GM21381 (cell line): ENCODE results near the gene GPX7.
"Not testable (repeated sequence)": the region's sequence is repeated elsewhere in the genome, so short reads cannot be mapped to it uniquely, and the experiment has no call there.

Experiments used
- ATAC-seq: cut with Tn5 transposase; IDR thresholded peaks from one replicate; pipeline ENCODE4 v1.9.1; 2021; ENCODE audit warnings: mild to moderate bottlenecking, moderate library complexity; ENCODE audit not compliant: unreplicated experiment

The GPX7 gene

DNA sequence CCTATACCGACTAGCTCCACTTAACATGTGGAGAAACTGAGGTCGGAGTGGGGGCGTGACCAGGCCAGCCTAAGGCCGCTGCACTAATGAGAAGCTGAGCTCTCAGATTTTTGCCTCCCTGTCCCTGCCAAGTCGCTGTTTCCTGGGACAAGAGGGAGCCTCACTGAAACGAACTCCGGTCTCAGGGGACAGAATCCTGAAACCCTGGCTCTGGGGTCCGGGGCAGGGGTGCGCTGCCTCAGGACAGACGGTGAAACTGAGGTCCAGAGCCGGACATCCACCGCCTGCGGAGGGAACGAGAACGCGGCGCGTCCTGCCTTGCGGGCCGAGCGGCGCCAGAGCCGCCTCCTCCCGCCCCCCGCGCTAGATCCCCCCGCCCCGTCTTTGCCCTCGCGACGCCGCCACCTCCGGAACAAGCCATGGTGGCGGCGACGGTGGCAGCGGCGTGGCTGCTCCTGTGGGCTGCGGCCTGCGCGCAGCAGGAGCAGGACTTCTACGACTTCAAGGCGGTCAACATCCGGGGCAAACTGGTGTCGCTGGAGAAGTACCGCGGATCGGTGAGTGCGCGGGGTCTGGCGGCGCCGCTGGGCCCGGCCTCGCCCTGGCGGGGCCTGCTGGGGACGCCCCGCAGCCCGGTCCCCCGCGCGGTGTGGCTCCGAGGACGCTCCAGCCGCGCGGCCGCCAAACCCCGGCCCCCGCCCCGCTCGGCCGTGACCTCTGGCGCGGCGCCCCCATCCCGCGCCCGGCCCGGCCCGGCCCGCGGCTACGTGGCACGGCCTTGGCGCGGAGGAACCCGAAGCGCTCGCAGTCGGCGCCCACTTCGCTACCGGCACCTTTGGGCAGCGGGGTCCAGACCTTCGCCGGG, at the start of gene GPX7:
GPX7 (plus strand) TSS at position 381 of the 865 bp plus-strand sequence; CDS start at position 420, 39 bp downstream.
- ATAC-seq, result no peak

DNA sequence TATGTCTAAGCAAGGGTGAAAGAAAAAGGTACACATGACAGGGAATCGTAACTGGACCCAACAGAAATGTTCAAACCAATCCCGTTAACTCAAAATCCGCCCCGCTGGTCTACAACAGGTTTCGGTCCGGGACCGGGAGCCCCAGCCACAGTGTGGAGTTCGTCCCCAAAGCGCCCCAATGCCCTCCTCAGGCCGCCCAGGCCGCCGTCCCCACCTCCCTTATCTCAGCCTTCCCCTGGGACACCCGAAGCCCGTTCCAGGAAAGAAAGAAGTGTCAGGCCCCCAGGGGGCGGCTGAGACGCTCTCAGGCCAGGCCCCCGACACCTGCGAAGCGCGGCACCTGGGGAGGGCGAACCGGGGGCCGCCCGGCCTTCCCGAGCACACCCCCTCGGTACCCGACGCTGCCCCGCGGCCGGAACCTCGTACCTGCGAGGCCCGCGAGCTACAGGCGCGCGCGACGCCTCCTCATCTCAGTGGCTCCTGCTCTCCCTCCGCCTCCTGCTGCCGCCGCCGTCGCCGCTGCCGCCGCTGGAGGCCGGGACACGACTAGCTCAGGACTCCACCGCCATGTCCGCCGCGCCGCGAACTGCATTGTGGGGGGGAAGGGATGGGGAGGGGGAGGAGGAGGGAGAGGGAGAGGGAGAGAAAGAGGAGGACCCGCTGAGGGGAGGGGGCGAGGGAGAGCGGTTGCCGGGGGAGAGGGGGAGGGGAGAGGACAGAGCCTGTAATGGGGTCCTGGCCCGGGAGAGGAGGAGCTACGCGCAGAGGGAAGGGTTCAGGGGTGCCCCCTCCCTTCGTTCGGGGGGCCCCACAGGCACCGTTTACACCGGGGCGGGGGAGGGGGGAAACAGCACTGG, 49.4 kb upstream of the GPX7 start, which contains the start of gene TUT4:
TUT4 (minus strand) TSS at position 588 of the 857 bp plus-strand sequence. CDS start 26,812 bp downstream, outside the sequence.
- peak; percentile 37 for ATAC-seq

GRCh38 chr1:52553362-52554266, 48.6 kb upstream of the GPX7 start:
- peak; percentile 60 for ATAC-seq

- no peak for ATAC-seq
Measured at GRCh38 chr1:52554267-52554640, 47.9 kb upstream of the GPX7 start.

- ATAC-seq, result no peak
Measured at GRCh38 chr1:52554756-52555155, 47.4 kb upstream of the GPX7 start.

DNA sequence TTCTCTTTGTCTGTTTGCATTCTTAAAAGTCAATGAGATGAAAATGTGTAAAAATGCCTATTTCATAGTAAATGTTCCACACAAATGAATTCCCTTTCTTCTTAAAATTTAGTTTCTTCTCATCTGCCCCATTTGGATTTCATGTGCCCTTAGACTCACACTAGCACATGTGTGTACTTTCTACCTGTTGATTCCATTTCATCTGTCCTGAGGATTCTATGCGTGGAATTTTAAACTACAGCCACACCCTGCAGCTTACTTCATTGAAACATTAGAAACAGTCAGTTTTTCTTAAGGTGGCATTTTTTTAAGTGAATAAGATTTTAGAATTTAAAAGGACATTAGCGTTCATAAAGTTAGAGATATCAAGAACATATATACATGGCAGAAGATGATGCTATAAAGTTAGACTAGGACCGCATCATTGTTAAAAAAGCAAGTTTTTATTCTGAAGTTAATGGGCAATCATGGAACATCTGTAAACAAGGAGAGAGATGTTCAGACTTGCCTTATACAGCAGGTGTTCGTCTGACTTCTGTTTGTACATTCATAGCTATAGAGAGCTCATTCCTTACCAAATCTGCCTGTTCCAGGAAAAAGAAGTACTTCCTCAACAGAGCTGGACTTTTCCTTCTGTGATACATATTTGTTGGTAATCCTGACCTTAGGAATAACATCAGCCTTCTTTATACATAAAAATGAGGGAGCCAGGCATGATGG, 45.4 kb upstream of the GPX7 start:
- no peak for ATAC-seq

GRCh38 chr1:52558941-52559340, 43.2 kb upstream of the GPX7 start:
- ATAC-seq, result no peak

DNA sequence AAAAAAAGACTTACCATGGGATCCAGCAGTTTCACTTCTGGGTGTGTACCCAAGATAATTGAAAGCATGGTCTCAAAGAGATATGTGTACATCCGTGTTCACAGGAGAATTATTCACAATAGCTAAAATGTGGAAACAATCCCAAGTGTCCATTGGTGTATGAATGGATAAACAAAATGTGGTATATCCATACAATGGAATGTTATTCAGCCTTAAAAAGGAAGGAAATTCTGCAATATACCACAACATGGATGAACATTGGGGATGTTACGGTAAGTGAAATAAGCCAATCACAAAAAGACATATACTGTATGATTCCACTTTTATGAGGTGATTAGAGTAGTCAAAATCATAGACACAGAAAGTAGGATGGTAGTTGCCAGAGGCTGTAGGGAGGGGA, 42.3 kb upstream of the GPX7 start:
- no peak for ATAC-seq

DNA sequence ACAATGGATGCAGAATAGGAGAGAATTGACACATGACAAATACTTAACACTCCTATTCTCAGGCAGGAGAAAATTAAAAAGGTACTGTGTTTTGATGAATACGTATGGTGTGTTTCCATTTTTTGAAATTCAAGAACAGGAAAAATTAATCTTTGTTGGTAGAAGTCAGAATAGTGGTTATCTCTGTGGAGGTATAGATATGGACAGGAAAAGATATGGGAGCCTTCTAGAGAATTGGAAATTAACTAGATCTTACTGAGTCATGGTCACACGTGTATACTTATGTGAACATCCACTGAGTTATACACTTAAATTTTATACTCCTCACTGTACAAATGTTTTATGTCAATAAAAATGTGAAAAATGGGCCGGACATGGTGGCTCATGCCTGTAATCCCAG, 39.4 kb upstream of the GPX7 start:
- no peak for ATAC-seq

DNA sequence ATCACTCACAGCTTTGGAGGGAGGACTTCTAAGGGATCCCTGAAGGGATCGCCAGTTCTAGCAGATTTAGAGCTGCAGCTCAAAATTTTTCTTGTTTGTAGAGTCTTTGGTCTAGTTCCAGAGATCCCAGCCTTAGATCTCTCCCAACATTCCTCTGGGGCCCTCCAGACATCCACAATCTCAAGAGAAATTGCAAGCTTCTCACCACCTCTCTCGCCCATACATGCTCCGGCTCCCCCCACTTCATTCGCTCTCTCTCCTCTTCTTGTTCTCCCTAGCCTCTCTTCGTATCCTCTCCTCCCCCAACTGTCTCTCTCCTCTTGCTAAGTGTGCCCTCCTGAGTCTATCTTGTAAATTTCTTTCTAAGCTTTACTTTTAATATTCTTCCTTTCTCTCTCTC, 34.2 kb upstream of the GPX7 start:
- ATAC-seq, result no peak

DNA sequence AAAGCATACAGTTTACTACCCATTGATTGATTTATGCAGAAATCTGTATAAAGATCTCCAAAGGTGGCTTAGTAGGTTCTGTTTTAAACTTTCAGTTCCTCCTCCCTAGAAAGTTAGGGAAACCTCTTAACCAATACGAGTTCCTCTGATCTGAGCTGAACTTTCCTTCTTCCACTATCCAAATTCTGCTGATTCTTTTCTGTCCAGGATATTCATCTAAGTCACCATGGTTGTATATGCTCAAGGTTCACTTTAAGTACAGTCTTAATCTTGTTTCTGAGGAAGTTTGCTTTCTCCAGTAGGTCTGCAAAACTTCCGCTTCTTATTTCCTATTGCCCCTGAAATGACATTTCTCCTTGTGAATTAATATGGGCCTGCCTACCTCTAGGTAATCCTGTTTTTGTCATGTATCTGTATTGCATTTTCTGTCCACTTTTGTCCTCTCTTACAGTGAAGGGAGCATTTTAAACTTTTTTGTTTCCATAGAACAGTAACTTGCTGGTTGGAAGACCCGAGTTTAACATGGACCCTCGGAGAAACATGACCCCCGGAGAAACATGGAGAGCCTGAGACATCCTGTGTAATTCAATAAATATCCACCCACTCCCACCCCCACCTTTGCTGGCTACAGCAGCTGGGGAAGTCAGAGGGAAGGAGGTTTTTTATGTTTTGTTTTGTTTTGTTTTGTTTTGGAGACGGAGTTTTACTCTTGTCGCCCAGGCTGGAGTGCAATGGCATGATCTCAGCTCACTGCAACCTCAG, 32.5 kb upstream of the GPX7 start:
- no peak for ATAC-seq

DNA sequence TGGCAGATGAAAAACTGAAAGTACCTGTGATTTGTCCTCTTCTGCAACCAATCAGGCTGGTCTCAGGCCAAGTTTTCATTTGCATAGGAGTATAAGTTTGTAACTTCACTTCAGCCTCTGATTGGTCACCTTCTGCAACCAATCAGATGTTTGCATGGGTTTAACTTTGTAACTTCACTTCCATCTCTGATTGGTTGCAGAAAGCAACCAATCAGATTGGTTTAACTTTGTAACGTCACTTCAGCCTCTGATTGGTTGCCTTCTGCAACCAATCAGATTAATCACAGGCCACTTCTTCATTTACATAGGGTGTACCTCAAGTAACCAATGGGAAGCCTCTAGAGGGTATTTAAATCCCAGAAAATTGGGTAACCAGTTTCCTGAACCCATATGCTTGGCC, 30.4 kb upstream of the GPX7 start:
- ATAC-seq, result no peak

GRCh38 chr1:52572387-52572786, 29.8 kb upstream of the GPX7 start:
- ATAC-seq, result no peak

GRCh38 chr1:52574594-52574993, 27.6 kb upstream of the GPX7 start:
- no peak for ATAC-seq

- no peak for ATAC-seq
Measured at GRCh38 chr1:52576074-52576473, 26.1 kb upstream of the GPX7 start.

- not testable (repeated sequence) for ATAC-seq
Measured at GRCh38 chr1:52578066-52578465, 24.1 kb upstream of the GPX7 start.

- no peak for ATAC-seq
Measured at GRCh38 chr1:52579415-52579814, 22.8 kb upstream of the GPX7 start.

DNA sequence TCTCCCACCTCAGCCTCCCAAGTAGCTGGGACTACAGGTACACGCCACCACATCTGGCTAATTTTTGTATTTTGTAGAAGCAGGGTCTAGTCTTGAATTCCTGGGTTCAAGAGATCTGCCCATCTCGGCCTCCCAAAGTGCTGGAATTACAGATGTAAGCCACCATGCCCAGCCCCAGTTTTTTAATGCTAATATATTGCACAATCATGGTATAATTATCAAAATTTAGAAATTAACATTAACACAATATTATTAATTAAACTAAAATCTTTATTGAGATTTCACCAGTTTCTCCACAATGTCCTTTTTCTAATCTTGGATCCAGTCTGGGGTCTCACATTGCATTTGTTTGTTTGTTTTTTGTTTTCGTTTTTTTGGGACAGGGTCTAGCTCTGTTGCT, 21.9 kb upstream of the GPX7 start:
- no peak for ATAC-seq

- no peak for ATAC-seq
Measured at GRCh38 chr1:52582116-52582696, 20.0 kb upstream of the GPX7 start.
